EH (cell line): Measurements from ENCODE around the gene IRX5.

ENCODE experiments used
- DNase-seq: peaks from one replicate; pipeline ENCODE4 v3.0.0-alpha.2; 2015; ENCODE audit warnings: low read depth

IRX5 gene

DNA sequence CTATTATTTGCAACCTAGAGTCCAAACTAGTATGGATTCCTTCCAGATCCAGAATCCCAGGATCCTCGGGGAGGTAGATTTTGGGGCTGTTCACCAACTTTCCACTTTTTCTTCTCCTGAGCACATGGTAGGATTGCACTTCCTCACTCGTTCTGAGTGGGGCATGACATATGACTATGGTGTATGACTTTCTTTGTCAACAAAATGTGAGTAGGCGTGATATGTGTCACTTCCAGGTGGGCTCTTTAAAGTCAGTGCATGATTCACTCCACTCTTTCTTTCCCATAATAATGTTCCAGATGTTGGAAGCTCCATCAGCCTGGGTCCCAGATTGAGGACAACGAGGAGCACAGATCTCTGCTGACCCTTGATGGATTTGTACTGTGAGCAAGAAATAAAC, 21.5 kb downstream of the IRX5 start:
- no peak for DNase-seq

DNA sequence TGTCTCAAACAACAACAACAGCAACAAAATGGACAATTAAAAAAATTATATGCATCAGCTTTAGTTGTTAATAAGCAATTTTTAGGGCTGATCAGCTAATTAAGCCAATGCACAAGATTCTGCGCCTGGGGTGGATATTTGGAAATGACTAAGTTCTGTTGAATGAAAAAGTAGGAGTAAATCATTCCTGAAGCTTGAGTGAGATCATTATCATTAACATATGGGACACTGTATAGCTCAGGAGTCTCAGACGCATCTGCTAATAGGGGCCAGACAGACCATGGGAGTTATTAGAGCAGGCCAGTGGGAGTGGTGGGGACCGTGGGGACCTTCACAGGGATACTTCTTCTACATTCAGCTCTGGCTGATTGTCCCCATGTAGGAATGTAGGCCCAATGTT, 22.8 kb downstream of the IRX5 start:
- DNase-seq: no peak

DNA sequence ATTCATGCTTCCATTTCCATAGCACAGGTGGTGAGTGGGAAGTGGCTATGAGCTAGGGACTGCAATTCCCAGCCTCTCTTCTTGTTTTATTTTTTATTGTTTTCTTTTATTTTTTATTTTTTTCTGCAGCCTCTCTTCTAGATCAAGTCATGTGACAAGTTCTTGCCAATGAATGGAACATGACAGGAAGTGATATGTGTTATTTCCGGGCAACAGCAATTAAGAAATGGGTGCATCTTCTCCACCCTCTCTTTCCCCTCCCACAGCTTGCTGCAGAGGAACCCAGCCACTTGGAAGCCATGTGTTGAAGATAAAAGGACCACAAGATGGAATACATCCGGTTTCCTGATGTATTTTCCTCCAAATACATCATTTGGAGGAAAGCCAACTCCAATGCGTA, 23.6 kb downstream of the IRX5 start:
- DNase-seq: no peak

DNA sequence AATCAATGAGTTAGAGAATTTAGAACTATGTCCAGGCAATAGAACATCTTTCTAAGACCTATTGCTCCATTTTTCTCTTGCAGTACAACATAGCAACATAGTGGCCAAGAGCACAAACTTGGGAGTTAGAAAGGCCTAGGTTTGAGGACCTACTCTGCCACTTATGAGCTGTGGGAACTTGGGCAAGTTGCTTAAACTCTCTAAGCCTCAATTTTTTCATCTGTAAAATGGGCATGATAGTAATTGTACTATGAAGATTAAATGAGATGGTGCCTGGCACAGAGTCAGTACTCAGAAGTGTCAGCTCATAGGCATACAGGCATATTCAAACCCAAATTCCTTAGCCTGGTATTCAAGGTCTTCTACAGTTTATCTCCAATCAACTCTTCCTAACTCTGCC, 25.1 kb downstream of the IRX5 start:
- DNase-seq: no peak

DNA sequence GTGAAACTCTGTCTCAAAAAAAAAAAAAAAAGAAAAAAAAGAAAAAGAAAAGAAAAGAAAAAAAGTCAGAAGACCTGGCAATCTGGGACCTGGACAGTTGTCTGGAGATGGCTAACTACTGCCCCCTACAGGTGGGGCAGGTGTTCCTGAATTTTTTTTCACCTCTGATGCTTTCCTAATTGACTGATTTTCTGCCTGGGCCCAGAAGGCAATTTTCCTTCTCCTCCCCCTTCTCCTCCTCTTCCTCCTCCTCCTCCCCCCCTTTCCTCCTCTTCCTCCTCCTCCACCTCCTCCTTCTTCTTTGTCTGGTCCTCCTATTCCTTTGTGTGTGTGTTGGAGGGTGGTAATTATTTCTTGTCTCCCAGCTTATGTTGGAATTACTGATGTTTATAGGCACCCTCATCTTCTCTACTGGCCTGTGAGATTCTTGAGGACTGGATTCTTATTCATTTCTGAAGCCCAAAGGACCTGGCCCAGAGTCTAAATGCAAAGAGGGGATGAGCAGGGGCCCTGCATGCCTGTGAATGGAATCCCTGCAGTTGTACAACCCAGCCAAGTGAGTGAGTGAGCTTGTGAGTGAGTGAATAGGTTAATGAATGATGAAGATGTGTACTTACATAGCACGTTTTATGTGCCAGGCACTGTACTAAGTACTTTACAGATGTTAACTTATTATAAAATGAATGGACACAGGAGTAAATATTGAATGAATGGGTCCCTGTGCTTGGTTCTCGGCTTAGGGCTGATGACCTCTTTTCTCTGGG, 26.9 kb downstream of the IRX5 start:
- DNase-seq: peak; percentile 56

DNA sequence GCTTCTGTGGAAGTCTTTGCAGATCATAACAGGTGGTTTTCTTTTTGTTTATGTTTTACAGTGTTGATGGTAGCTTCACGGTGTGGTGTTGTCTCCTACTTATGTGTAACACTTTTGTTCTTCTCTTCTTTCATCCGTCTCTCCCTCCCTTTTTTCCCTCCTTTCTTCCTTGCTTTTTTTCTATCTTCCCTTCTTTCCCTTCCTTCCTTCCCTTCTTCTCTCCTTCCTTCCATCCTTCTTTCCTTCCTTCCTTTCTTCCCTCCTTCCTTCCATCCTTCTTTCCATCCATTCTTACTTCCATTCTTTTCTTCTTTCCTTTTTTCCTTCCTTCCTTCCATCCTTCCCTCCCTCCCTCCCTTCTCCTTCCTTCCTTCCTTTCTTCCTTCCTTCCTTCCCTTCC, 31.4 kb downstream of the IRX5 start:
- DNase-seq: no peak

DNA sequence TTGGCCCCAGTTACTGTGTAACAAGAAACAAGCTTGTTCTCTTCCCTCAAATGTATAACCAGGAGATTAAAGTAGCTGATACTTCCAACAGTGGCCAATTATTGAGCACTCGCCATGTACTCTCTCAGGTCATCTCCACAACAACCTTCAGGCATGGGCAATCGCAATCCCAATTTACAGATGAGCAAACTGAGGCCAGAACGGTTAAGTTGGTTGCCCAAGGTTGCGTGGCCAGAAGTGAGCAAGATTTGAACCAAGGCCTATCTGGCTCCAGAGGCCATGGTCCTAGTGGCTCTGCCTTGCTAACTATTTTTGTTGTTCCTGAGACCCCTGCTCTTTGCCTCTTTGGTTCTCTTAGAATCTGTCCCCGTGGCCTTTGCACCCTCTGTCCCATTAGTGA, 33.6 kb downstream of the IRX5 start:
- DNase-seq: no peak

DNA sequence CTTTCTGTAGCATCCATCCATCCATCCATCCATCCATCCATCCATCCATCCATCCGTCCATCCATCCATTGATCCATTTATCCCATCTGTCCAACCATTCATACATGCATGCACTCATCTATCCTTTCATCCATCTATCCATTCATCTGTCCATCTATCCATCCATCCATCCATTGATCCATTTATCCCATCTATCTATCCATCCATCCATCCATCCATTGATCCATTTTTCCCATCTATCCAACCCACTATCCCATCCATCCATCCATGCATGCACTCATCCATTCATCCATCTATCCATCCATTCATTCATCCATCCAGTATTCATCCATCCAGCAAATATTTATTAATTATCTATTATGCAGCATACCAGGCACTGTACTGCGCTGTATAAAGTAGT, 34.8 kb downstream of the IRX5 start:
- no peak for DNase-seq

DNA sequence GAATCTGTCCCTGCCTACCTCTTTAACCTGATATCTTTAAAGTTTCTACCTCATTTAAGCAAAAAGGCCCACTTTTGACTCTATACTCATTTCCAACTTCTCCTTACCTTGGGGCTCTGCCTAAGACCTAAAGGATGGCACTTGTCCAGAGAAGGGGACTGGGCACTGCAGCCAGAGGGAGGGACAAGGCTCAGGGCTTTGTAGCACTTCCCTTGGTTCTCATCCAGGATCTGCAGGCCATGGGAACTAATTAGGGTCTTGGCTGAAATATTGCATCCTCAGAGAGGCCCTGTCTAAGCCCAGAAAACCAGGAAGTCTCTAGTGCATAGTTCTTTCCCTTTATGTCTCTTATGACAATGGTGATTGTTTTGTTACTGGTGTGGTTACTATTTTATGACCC, 37.3 kb downstream of the IRX5 start:
- no peak for DNase-seq

DNA sequence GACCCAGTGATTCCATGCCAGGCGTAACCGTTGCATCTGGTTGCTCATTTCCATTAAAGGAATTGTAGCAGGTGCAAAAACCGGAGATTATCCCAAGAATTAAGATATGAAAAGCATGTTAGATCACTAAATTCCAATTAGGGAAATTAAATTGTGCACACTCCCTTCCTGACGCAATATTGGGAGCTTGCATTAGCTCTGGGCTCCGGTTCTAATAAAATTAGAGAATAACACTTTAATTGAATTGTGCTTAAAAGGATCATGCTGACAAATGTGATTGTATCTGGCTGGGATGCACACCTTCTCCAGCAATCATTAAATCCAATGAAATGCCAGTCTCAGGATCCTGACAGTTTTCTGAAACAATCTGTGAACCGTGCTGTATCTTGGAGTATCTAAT, 38.1 kb downstream of the IRX5 start:
- no peak for DNase-seq

DNA sequence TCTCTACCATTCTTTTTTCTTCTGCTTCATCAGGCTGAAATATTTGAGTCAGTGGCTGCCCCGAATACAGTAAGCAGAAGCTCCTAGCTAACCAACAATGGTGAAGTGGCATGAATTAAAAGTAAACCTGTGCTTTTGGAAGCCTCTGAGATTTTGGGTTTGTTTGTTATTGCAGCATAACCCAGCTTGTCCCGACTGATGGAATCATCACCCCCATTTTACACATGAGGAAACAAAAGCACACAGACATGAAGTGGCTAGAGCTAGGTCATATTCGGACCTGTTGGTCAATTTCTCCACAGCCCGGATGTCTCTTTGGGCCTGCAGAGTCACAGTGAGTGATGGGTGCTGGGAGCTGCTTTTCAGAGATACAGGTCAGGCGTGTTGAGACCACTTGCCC, 39.4 kb downstream of the IRX5 start:
- DNase-seq: no peak

DNA sequence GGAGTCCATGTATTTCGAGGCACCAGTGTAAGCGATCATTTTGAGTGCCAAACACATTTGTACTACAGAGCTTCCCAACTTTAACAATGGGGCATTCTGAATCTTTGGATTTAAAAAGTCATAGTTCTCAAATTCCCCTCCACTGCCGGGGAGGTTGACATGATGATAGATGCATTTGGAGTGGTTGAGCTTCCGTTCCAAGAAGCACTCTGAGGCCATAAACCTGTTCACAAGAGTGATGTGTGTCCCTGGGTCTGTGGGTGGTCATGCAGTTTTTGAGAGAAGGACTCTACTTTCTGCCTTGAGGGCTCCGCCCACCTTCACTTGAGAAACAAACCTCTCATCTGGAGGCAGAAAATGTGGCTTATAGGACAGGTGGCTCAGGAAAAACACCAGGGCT, 43.7 kb downstream of the IRX5 start:
- no peak for DNase-seq

DNA sequence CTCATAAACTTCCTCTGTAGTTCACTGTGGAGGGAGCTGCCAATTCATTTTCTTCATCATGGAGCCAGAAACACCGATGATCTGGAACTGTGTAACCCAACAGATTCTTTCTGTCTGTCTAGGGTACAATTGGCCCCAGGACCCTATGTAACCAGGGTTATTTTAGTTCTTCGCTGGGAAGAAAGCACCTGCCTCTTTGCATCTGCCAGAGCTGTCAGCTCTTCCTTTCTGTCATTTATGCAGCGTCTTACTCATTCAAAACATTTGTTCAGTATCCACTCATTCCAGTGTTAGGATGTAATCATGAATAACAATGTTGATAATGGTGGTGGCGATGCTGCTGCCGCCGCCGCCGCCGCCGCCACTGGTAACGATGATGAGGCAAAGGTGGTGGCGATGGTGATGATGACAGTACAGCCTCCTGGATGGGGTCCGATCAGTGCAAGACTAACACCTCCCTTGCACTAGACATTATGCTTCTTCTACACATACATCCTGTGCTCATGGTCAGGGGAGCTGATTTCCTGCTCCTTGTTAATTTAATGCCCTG, 46.1 kb downstream of the IRX5 start:
- no peak for DNase-seq

DNA sequence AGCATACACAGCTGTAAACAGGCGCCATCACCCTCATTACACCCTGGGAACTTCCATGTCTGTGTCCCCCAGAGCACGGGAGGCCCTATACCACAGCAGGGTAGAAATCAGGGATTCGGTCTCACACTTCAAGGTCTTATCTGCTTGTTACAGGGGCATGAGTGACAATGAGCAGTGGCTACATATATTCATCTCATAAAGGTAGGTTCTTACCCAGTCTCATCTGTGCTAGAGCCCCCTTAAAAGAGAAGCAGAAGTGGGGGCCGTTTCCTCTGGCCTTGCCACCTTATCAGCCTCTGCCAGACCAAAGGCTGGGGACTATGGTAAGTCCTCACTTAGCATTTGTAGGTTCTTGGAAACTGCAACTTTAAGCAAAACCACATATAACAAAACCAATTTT, 46.5 kb downstream of the IRX5 start:
- DNase-seq: no peak

DNA sequence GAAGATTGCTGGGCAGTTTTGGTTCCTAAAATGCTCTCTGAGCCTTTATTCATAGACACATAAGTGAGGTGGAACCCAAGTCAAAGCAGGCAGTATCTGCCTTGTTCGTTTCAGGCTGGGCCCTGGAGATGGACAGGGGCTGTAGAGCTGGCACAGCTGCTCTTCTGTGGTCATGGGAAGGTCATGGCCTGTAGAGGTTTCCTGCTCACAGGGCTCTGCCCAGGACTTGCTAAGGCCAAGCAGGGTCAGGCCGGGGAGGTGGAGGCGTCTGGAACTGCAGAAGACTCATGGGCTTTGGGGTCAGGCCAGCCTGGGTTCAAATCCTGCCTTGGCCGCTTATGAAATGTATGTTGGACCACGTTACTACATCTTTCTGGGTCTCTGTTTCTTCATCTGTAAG, 50.2 kb downstream of the IRX5 start:
- no peak for DNase-seq
